ENCODE data around the gene CA5B. TPM values are rescaled to one million over a fixed set of nuclear protein-coding genes. Genes with fewer than 3 reads are reported as not detected.

CA5B gene
- total RNA-seq, 1 experiment from 2014 or later = 12.1 TPM

DNA sequence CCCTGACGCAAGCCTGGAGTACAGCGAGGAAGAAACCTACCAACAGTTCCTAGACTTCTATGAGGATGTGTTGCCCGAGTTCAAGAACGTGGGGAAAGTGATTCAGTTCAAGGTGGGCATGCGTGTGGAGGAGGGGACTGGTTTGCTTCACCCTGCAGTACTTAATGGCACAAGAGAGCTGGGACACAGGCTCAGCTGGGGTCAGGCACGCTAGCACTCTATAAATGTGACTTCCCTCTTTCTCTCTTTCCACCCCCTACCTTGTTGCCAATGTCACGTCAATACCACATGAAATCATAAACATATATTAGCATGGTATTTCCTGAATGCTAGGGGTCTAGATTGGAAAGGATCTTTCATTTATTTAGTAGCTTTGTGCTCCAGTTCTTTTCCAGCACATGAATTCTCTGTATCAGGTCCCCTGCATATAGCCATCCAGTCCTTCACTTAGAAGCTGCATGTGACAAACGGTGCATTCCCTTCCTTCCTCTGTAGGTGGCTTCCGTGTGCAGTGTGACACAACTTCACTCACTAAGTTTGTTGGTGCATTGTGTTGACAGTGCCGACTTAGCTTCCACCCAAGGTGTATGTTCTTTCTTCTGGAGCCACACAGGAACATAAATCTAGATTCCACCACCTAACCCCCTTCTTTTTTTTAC, 77.8 kb downstream of the CA5B start:
- H3K4me2 ChIP-seq = no peak overlapping the region
- no peak overlapping the region for H3K27ac ChIP-seq
- H4K20me1 ChIP-seq (ENCODE audit: insufficient read depth) = no peaks in the 10 kb centered on the region
- ChIA-PET CTCF (no interaction called here), POLR2A (ENCODE audit: unreplicated experiment) (no interaction called here)
- no peaks in the 10 kb centered on the region for H3K79me2 ChIP-seq (ENCODE audit: low read depth)
- no peak overlapping the region for H2AFZ ChIP-seq
- no peaks in the 10 kb centered on the region for H3F3A ChIP-seq (ENCODE audit: insufficient read depth, low read depth)
- intact Hi-C loops (cut with micrococcal nuclease; ENCODE audit: unreplicated experiment) = no loop called here
- H3K4me1 ChIP-seq (replicated peaks; ENCODE audit: insufficient read depth) = no peaks in the 10 kb centered on the region
- H3K27me3 ChIP-seq (ENCODE audit: insufficient read depth, low read depth) = no peaks in the 10 kb centered on the region
- H3K4me3 ChIP-seq = no peak overlapping the region
- BruUV-seq (replicated peaks) = no TSS peak
- no peaks in the 10 kb centered on the region for H3K9me3 ChIP-seq (ENCODE audit: insufficient read depth, low read depth)
- TF ChIP-seq, protein P1, sequence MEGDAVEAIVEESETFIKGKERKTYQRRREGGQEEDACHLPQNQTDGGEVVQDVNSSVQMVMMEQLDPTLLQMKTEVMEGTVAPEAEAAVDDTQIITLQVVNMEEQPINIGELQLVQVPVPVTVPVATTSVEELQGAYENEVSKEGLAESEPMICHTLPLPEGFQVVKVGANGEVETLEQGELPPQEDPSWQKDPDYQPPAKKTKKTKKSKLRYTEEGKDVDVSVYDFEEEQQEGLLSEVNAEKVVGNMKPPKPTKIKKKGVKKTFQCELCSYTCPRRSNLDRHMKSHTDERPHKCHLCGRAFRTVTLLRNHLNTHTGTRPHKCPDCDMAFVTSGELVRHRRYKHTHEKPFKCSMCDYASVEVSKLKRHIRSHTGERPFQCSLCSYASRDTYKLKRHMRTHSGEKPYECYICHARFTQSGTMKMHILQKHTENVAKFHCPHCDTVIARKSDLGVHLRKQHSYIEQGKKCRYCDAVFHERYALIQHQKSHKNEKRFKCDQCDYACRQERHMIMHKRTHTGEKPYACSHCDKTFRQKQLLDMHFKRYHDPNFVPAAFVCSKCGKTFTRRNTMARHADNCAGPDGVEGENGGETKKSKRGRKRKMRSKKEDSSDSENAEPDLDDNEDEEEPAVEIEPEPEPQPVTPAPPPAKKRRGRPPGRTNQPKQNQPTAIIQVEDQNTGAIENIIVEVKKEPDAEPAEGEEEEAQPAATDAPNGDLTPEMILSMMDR (conservative IDR thresholded peaks at IDR 0.05) = no peak; the same call in 1 of the 2 replicates
- TF ChIP-seq EZH2 (IDR thresholded peaks at IDR 0.05; ENCODE audit: low read depth) = no peak
- H3K9me2 ChIP-seq (ENCODE audit: insufficient read depth) = no peaks in the 10 kb centered on the region
- no peak for DNase-seq
- H3K36me3 ChIP-seq (ENCODE audit: low read depth) = no peaks in the 10 kb centered on the region; the same call in 1 of the 2 replicates

DNA sequence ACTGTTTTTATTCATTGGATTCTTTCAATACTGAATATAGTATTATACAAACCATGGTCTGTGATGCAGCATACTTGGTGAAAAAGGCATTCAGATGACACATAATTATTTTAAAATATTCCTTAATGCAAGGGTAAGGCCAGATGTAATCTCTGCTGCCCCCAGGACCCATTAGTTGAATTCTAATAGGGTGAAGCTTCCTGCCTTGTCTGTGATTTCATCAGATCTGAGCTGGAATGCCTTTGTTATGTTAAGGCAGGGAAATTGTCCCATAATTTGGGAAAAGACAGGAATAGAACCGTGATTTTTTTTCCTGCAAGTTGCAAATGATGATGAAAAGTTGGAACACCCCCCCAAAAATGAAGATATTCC, 78.4 kb downstream of the CA5B start:
- no peak overlapping the region for H3K4me2 ChIP-seq
- H3K9me2 ChIP-seq (ENCODE audit: insufficient read depth) = no peaks in the 10 kb centered on the region
- intact Hi-C loops (cut with micrococcal nuclease; ENCODE audit: unreplicated experiment) = no loop called here
- no peaks in the 10 kb centered on the region for H3K79me2 ChIP-seq (ENCODE audit: low read depth)
- no peak overlapping the region for H2AFZ ChIP-seq
- H3K36me3 ChIP-seq (ENCODE audit: low read depth) = no peaks in the 10 kb centered on the region
- no peaks in the 10 kb centered on the region for H3F3A ChIP-seq (ENCODE audit: insufficient read depth, low read depth)
- no peak for DNase-seq
- no TSS peak for BruUV-seq (replicated peaks)
- no peaks in the 10 kb centered on the region for H3K4me1 ChIP-seq (replicated peaks; ENCODE audit: insufficient read depth)
- CTCF ChIA-PET = no interaction called here
- H3K4me3 ChIP-seq = no peak overlapping the region
- TF ChIP-seq, protein P1 (conservative IDR thresholded peaks at IDR 0.05) = no peak; the same call in 1 of the 2 replicates
- no peak for TF ChIP-seq EZH2 (IDR thresholded peaks at IDR 0.05; ENCODE audit: low read depth)
- no peaks in the 10 kb centered on the region for H4K20me1 ChIP-seq (ENCODE audit: insufficient read depth)
- no peaks in the 10 kb centered on the region for H3K9me3 ChIP-seq (ENCODE audit: insufficient read depth, low read depth)
- POLR2A ChIA-PET (ENCODE audit: unreplicated experiment) = no interaction called here
- no peaks in the 10 kb centered on the region for H3K27me3 ChIP-seq (ENCODE audit: insufficient read depth, low read depth)
- no peak overlapping the region for H3K27ac ChIP-seq

DNA sequence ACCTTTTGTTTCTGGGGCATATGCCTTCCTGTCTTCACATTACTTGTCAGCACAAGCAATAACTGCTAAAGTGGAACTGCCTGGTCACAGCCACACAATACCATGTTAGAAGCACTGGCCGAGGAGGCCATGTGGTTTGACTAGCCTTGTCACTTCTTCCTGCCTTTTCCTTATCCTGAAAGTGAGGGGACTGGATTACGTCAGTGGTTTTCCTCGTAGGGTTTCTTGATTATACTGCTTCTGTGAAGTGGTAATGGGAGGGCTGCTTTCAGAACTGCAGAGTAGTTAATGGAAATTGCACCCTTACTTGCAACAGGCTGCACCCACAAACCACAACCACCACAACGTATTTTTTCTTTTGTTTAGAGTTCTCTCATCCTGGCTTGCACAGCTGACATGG, 78.8 kb downstream of the CA5B start:
- no peaks in the 10 kb centered on the region for H3K9me2 ChIP-seq (ENCODE audit: insufficient read depth)
- H3K36me3 ChIP-seq (ENCODE audit: low read depth) = no peaks in the 10 kb centered on the region
- no TSS peak for BruUV-seq (replicated peaks)
- intact Hi-C loops (cut with micrococcal nuclease; ENCODE audit: unreplicated experiment) = no loop called here
- DNase-seq = no peak
- no peak overlapping the region for H2AFZ ChIP-seq
- H3K4me2 ChIP-seq = no peak overlapping the region
- no peaks in the 10 kb centered on the region for H3K9me3 ChIP-seq (ENCODE audit: insufficient read depth, low read depth)
- H3F3A ChIP-seq (ENCODE audit: insufficient read depth, low read depth) = no peaks in the 10 kb centered on the region
- no peak overlapping the region for H3K27ac ChIP-seq
- H3K27me3 ChIP-seq (ENCODE audit: insufficient read depth, low read depth) = no peaks in the 10 kb centered on the region
- H3K79me2 ChIP-seq (ENCODE audit: low read depth) = no peaks in the 10 kb centered on the region
- H3K4me3 ChIP-seq = no peak overlapping the region
- ChIA-PET CTCF (no interaction called here), POLR2A (ENCODE audit: unreplicated experiment) (no interaction called here)
- no peaks in the 10 kb centered on the region for H3K4me1 ChIP-seq (replicated peaks; ENCODE audit: insufficient read depth)
- TF ChIP-seq, protein P1 (conservative IDR thresholded peaks at IDR 0.05) = no peak
- TF ChIP-seq EZH2 (IDR thresholded peaks at IDR 0.05; ENCODE audit: low read depth) = no peak
- H4K20me1 ChIP-seq (ENCODE audit: insufficient read depth) = no peaks in the 10 kb centered on the region

Data from PC-9 (cell line).